NCI-H1105 treated with DMSO at 0.1 percent for 48 hours (cell line): ENCODE measurements around the gene CLCN6.

Experiments
- DNase-seq: peaks from one replicate; lab custom pipeline; 2025; lab: John Stamatoyannopoulos, UW

CLCN6 gene

GRCh38 chr1:11879311-11880180 lies 73.6 kb downstream of the CLCN6 start:
- DNase-seq = no peak

- DNase-seq = no peak
Observed at GRCh38 chr1:11880181-11880575, 74.2 kb downstream of the CLCN6 start.

- no peak for DNase-seq
Observed at GRCh38 chr1:11880911-11881748, 75.1 kb downstream of the CLCN6 start.

- no peak for DNase-seq
Observed at GRCh38 chr1:11881749-11882441, 75.9 kb downstream of the CLCN6 start.

GRCh38 chr1:11882814-11883538 lies 77.0 kb downstream of the CLCN6 start:
- DNase-seq = no peak

- DNase-seq = no peak
Observed at GRCh38 chr1:11885916-11886315, 79.9 kb downstream of the CLCN6 start.

- no peak for DNase-seq
Observed at GRCh38 chr1:11886986-11887665, 81.1 kb downstream of the CLCN6 start.

GRCh38 chr1:11887666-11888007 lies 81.6 kb downstream of the CLCN6 start:
- no peak for DNase-seq

- no peak for DNase-seq
Observed at GRCh38 chr1:11888206-11888876, 82.3 kb downstream of the CLCN6 start.

- no peak for DNase-seq
Observed at GRCh38 chr1:11888877-11889208, 82.9 kb downstream of the CLCN6 start.

- no peak for DNase-seq
Observed at GRCh38 chr1:11891433-11892186, 85.6 kb downstream of the CLCN6 start.
